Activated CD4-positive, alpha-beta T cell treated with anti-CD3 and anti-CD28 coated beads for 36 hours (primary cell): Measurements from ENCODE around the gene TCFL5. TPM values are rescaled to one million over a fixed set of nuclear protein-coding genes. Genes with fewer than 3 reads are reported as not detected.
A peak's percentile ranks its signal among the peaks of the same experiment; 100 is the strongest.

Experiments used
- ATAC-seq: fragments of 200-7000 bp; cut with Tn5 transposase; one replicate; pipeline ENCODE4 v1.10.0; 2021; ENCODE audit warnings: mild to moderate bottlenecking, moderate library complexity
- CTCF ChIA-PET: fragments of 350-600 bp; sonication (Branson Sonifier 250); formaldehyde crosslinking; loops from one replicate; lab custom pipeline; 2021; ENCODE audit warnings: antibody characterized with exemption; lab: Charles Lee
- POLR2A ChIA-PET: fragments of 350-600 bp; sonication (Branson Sonifier 250); formaldehyde crosslinking; loops from one replicate; lab custom pipeline; 2021; ENCODE audit warnings: antibody characterized with exemption, inconsistent platforms; lab: Charles Lee
- DNase-seq: peaks from one replicate; pipeline ENCODE4 v3.0.0-alpha.2; 2020
- H3K27ac Mint-ChIP-seq: one replicate; pipeline ENCODE4 v1.8.0; 2021; ENCODE audit warnings: mixed read lengths
- H3K27me3 Mint-ChIP-seq: one replicate; pipeline ENCODE4 v1.8.0; 2021; ENCODE audit warnings: mixed read lengths
- H3K36me3 Mint-ChIP-seq: one replicate; pipeline ENCODE4 v1.8.0; 2021; ENCODE audit warnings: low read depth, mixed read lengths
- H3K4me1 Mint-ChIP-seq: one replicate; pipeline ENCODE4 v1.8.0; 2021; ENCODE audit warnings: mixed read lengths
- H3K4me3 Mint-ChIP-seq: one replicate; pipeline ENCODE4 v1.8.0; 2021; ENCODE audit warnings: mild to moderate bottlenecking, moderate library complexity, mixed read lengths
- H3K9me3 Mint-ChIP-seq: one replicate; pipeline ENCODE4 v1.8.0; 2021; ENCODE audit warnings: low read depth, mixed read lengths
- intact Hi-C, 2 experiments: fragments of 100-400 bp; cut with DNase I in 1 of 2; cut with micrococcal nuclease in 1 of 2; formaldehyde crosslinking; loops; one replicate each; pipeline versions ENCODE4 v1.14.2 to v1.15.1; 2022 to 2024; cut with DNase I, micrococcal nuclease
- total RNA-seq, 2 experiments: library from RNA; stranded (reverse); gene quantifications; one replicate each; pipeline ENCODE4 v1.2.3, GENCODE V29; 2021

TCFL5 gene
- total RNA-seq, 2 experiments from 2014 or later = 5.2 to 6.6 TPM

DNA sequence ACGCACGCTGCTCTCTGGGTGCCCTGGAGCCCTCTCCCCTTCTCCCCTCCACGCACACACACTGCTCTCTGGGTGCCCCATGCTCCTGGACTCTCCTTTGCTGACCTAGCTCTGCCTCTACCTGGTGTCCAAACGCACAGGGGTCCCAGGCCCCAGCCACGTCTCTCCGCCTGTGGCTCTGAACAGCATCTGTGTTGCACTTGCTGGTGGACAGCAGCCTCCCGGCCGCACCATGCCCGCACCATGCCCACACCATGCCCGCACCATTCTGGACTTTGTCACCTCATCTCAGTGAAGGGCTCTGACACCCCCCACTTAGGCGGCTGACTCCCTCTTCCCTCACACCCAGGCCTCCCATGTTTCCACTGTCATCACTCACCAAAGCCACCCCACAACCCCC lies 21.8 kb downstream of the TCFL5 start:
- ATAC-seq (no peak), DNase-seq (no peak)
- Mint-ChIP-seq H3K4me1 (no peaks in the 10 kb centered on the region), H3K4me3 (no peak overlapping the region), H3K36me3 (no peaks in the 10 kb centered on the region), H3K27me3 (no peaks in the 10 kb centered on the region), H3K9me3 (no peaks in the 10 kb centered on the region), H3K27ac (no peak overlapping the region)
- CTCF ChIA-PET = no interaction called here
- intact Hi-C loops = no loop called here
- POLR2A ChIA-PET = no interaction called here

DNA sequence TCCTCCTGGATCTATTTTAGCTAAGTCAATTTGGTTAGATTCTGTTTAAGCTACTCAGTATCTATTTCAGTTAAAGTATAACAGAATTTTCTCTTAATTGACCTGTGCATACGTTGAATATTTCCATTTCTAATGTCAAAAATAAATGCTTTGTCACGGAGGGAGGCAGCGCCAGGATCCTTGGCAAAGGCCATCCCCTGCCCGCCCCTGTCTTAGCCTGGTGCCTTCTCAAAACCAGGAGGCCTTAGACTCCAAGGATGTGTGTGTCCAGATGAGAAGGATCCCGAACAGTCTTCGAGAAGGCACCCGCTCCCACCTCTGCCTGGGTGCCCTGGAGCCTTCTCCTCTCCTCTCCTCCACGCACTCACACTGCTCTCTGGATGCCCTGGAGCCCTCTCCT lies 22.4 kb downstream of the TCFL5 start:
- no peaks in the 10 kb centered on the region for H3K27me3 Mint-ChIP-seq
- CTCF ChIA-PET = no interaction called here
- POLR2A ChIA-PET = no interaction called here
- H3K4me1 Mint-ChIP-seq = no peaks in the 10 kb centered on the region
- no peak overlapping the region for H3K4me3 Mint-ChIP-seq
- H3K36me3 Mint-ChIP-seq = no peaks in the 10 kb centered on the region
- intact Hi-C loops = no loop called here
- no peaks in the 10 kb centered on the region for H3K9me3 Mint-ChIP-seq
- DNase-seq (no peak), ATAC-seq (no peak)
- H3K27ac Mint-ChIP-seq = no peak overlapping the region

GRCh38 chr20:62838128-62838891 lies 23.3 kb downstream of the TCFL5 start:
- CTCF ChIA-PET = no interaction called here
- no peak for ATAC-seq
- Mint-ChIP-seq H3K4me1 (no peaks in the 10 kb centered on the region), H3K4me3 (no peak overlapping the region), H3K27me3 (no peaks in the 10 kb centered on the region), H3K9me3 (no peaks in the 10 kb centered on the region), H3K27ac (no peak overlapping the region), H3K36me3 (no peaks in the 10 kb centered on the region)
- DNase-seq = peak; percentile 44
- intact Hi-C loops = no loop called here
- POLR2A ChIA-PET = no interaction called here

DNA sequence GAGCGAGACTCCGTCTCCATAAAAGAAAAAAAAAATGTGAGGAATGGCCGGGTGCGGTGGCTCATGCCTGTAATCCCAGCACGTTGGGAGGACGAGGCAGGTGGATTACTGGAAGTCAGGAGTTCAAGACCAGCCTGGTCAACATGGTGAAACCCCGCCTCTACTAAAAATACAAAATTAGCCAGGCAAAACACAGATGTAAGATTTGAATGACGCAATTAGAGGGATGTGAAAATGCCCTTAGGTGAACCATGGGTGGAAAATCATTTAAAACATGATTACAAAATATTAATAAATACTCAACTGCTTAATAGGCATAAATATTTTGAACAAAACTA lies 23.9 kb downstream of the TCFL5 start:
- Mint-ChIP-seq H3K27ac (no peak overlapping the region), H3K9me3 (no peaks in the 10 kb centered on the region), H3K36me3 (no peaks in the 10 kb centered on the region), H3K27me3 (no peaks in the 10 kb centered on the region), H3K4me1 (peaks cover 2% of the 10 kb centered on the region), H3K4me3 (no peak overlapping the region)
- POLR2A ChIA-PET = no interaction called here
- ATAC-seq (no peak), DNase-seq (no peak)
- intact Hi-C loops = no loop called here
- CTCF ChIA-PET = no interaction called here

DNA sequence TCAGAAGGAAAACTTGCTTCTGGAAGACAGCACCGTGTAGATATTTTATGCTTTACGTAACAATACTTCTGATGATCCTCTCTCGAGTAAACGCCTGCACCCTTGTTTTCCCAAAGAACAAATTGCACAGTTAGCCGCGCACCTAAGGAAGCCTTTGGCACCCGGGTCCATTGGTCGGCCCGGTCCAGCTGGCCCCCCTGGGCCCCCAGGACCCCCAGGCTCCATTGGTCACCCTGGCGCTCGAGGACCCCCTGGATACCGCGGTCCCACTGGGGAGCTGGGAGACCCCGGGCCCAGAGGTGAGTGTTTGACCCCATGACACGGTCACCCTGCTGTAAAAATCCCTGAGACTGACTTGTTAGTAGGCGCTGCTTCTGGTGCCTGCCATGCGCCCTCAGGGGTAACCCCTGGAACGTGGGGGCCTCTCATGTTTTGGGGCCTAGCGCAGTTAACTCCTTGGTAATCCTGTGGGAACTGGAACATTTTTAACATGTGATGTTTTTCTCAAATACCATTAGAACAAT lies 24.6 kb downstream of the TCFL5 start:
- Mint-ChIP-seq H3K9me3 (no peaks in the 10 kb centered on the region), H3K27me3 (no peaks in the 10 kb centered on the region), H3K4me3 (no peak overlapping the region), H3K36me3 (no peaks in the 10 kb centered on the region), H3K4me1 (peaks cover 4% of the 10 kb centered on the region), H3K27ac (no peak overlapping the region)
- ATAC-seq (no peak), DNase-seq (no peak)
- intact Hi-C loops = no loop called here
- ChIA-PET CTCF (no interaction called here), POLR2A (no interaction called here)

GRCh38 chr20:62835931-62836861 lies 25.4 kb downstream of the TCFL5 start:
- Mint-ChIP-seq H3K27me3 (no peaks in the 10 kb centered on the region), H3K36me3 (no peaks in the 10 kb centered on the region), H3K4me1 (peaks cover 4% of the 10 kb centered on the region), H3K9me3 (no peaks in the 10 kb centered on the region), H3K4me3 (no peak overlapping the region), H3K27ac (no peak overlapping the region)
- CTCF ChIA-PET = interaction anchor here (0.6 kb wide), 1 partner anchor 269 kb away, joined by 5 read pairs; no protein-coding TSS in a partner anchor
- POLR2A ChIA-PET = no interaction called here
- intact Hi-C loops = no loop called here
- DNase-seq (no peak), ATAC-seq (no peak)

DNA sequence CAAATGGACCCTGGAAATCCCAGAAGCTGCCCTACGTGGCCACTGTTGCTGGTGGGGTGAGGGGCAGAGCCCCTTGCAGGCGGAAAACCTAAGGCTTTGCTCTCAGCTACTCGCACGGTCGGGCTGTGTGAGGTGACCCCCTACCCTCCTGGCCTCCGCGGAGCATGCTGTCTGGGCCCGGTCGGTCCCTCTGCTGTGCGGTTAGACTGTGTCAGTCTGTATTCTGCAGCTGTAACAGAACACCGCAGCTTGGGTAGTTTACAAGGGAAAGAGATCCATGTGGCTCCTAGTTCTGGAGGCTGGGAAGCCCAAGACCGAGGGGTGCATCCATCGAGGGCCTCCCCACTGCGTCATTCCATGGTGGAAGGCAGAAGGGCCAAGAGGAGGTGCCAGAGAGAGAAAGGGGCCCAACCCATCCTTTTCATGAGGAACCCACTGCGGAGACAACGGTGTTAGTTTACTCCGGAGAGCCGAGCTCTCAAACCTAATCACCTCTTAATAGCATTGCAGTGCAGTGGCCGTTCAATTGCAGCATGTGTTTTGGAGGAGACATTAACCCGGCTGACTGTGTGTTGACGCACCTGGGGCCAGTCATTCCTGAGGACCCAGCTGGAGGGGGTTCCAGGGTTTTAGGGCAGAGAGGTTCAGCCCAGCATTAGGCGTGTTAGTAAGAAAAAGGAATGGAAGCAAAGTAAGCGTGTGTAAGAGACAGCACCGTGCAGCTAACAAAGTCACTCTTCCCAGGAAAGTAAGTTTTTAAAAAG lies 26.5 kb downstream of the TCFL5 start:
- CTCF ChIA-PET = interaction anchor here (0.6 to 0.7 kb wide), 2 partner anchors 174 to 268 kb away, joined by 3 to 5 read pairs; no protein-coding TSS in a partner anchor
- H3K4me1 Mint-ChIP-seq = peaks cover 4% of the 10 kb centered on the region
- intact Hi-C loops = no loop called here

GRCh38 chr20:62832951-62833391 lies 28.7 kb downstream of the TCFL5 start:
- DNase-seq (no peak), ATAC-seq (no peak)
- CTCF ChIA-PET = interaction anchor here (0.5 to 1.5 kb wide), 2 partner anchors 18 to 176 kb away, joined by 3 to 4 read pairs; no protein-coding TSS in a partner anchor
- H3K27me3 Mint-ChIP-seq = no peaks in the 10 kb centered on the region
- POLR2A ChIA-PET = no interaction called here
- H3K9me3 Mint-ChIP-seq = no peaks in the 10 kb centered on the region
- intact Hi-C loops = no loop called here
- H3K36me3 Mint-ChIP-seq = no peaks in the 10 kb centered on the region
- peaks cover 4% of the 10 kb centered on the region for H3K4me1 Mint-ChIP-seq
- no peak overlapping the region for H3K4me3 Mint-ChIP-seq
- no peak overlapping the region for H3K27ac Mint-ChIP-seq

More for the DNA sequence above, 26.5 kb downstream of the TCFL5 start:
- no peaks in the 10 kb centered on the region for H3K9me3 Mint-ChIP-seq
- no peaks in the 10 kb centered on the region for H3K36me3 Mint-ChIP-seq
- POLR2A ChIA-PET = no interaction called here
- no peak for ATAC-seq
- no peaks in the 10 kb centered on the region for H3K27me3 Mint-ChIP-seq
- no peak for DNase-seq
- H3K27ac Mint-ChIP-seq = no peak overlapping the region
- H3K4me3 Mint-ChIP-seq = no peak overlapping the region

DNA sequence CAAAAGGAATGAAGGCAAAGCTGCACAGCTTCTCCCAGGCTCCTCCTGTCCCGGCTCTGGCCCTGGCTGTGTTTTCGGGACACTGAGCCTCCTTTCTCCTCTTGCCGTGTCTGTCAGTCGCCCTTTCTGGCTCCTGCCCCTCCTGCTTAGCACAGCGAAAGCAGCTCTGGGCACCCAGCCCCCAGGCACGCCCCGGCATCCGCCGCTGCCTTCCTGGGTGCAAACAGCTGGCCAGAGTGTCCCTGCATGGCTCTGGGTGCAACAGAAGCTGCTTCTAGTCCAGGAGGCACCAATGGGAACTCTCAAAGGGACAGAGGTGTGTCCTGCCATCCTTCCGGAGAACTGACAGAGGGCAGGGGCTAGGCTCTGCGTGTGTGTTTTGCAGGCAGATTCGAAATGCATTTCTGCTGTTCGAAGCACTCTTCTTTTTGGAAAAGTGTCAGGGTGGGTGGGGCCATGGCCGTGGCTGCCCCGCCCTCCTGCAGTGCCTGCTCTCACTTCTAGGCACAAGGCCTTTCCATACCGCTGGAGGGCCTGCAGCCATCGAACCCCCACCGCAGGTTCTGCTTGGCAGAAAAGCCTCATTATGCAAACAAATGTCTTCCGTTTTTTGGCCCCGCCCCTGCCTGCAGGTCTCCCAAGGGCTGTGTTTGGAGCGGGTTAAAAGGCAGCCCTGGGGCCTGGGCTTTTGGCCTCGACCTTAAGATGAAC lies 29.3 kb downstream of the TCFL5 start:
- POLR2A ChIA-PET = interaction anchor here (0.6 kb wide), 1 partner anchor 99 kb away, joined by 5 read pairs; no protein-coding TSS in a partner anchor
- no peak overlapping the region for H3K27ac Mint-ChIP-seq
- peak; percentile 82 for ATAC-seq
- peak; percentile 47 for DNase-seq
- CTCF ChIA-PET = interaction anchor here (0.5 to 1.5 kb wide), 3 partner anchors 8 to 176 kb away, joined by 3 to 4 read pairs (median 3); no protein-coding TSS in a partner anchor
- H3K36me3 Mint-ChIP-seq = no peaks in the 10 kb centered on the region
- H3K9me3 Mint-ChIP-seq = no peaks in the 10 kb centered on the region
- intact Hi-C loops = no loop called here
- peaks cover 4% of the 10 kb centered on the region for H3K4me1 Mint-ChIP-seq
- no peak overlapping the region for H3K4me3 Mint-ChIP-seq
- H3K27me3 Mint-ChIP-seq = no peaks in the 10 kb centered on the region

DNA sequence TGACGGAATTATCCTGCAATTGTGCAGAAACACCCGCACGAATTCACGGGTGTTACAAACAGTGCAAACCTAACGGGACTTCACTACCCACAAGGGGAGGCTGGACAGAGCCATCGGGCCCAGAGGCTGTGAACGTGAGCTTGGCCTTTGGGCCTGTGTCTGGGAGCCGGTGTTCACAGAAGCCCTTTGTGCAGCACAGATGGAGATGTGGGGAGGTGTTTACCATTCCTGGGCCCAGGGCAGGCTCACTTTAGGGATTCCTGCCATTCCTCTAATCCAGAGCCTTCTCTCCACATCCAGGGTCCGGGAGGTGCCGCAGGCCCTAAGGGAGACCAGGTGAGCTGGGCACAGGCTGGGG lies 29.8 kb downstream of the TCFL5 start:
- ATAC-seq (no peak), DNase-seq (no peak)
- CTCF ChIA-PET = interaction anchor here (0.7 to 1.5 kb wide), 3 partner anchors 9 to 177 kb away, joined by 3 to 4 read pairs (median 3); no protein-coding TSS in a partner anchor
- H3K4me1 Mint-ChIP-seq = peaks cover 4% of the 10 kb centered on the region
- H3K4me3 Mint-ChIP-seq = no peak overlapping the region
- H3K27ac Mint-ChIP-seq = no peak overlapping the region
- H3K27me3 Mint-ChIP-seq = no peaks in the 10 kb centered on the region
- no peaks in the 10 kb centered on the region for H3K36me3 Mint-ChIP-seq
- POLR2A ChIA-PET = interaction anchor here (0.6 kb wide), 1 partner anchor 99 kb away, joined by 5 read pairs; no protein-coding TSS in a partner anchor
- intact Hi-C loops = no loop called here
- H3K9me3 Mint-ChIP-seq = no peaks in the 10 kb centered on the region
